NCI-H2171 treated with DMSO at 0.1 percent for 48 hours (cell line): Measurements from ENCODE around the gene HAGHL.

ENCODE experiments used
- DNase-seq: peaks from one replicate; lab custom pipeline; 2025; lab: John Stamatoyannopoulos, UW

The HAGHL gene

DNA sequence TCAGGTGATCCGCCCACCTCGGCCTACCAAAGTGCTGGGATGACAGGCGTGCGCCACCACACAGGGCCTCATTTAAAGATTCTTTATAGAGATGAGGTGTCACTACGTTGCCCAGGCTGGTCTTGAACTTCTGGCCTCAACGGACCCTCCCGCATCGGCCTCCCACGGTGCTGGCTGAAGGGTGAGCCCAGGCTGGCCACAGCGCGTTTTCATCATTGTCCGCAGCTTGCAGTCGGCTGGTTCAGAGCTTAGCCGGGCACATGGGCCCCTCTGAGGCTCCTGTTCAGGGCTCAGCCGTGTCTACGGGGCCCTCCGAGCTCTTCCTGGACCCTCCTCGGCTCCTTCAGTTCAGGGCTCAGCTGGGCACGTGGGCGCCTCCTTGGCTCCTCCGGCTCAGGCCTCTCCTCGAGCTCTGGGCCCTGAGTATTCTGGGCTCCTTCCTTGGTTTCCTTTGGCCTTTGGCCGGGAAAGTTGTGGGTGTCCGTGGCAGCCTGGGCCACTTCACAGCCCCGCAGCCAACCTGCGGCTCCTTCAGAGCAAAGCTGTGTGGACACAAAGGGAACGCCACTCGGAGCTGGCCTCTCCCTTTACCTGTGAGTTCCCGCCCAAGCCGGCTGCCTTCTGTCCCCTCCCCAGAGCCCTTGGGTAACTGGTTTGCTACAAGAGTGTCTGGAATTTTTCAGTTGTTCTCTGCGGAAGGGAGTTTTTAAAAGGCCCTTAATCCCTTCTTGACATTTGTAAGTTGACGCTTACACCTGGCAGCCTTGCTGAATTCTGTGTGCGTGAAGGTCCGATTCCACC is 32.4 kb downstream of the HAGHL start:
- DNase-seq = no peak

DNA sequence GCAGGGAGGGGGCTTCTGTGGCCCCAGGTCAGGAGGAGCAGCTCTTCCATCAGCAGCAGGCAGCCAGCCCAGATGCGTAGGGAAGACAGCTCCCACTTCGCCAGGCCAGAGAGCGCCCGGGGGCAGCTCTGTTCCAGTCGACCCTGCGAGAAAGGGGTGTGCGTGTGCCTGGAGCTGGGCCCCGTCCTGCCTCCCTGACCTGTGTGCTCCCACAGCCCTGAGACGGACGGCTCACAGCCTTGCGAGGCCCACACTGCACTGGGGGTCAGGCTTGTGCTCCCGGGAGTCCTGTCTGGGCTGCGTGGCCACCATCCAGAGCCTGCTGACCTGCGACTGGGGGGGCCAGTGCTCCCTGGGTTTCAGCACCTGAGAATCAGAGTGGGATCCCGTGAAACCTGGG is 33.2 kb downstream of the HAGHL start:
- DNase-seq = no peak

GRCh38 chr16:760545-761343 is 33.8 kb downstream of the HAGHL start, which contains the start of gene MSLN:
Gene MSLN (plus strand): TSS chr16:760734. CDS start chr16:762681, 1,947 bp downstream.
- no peak for DNase-seq

DNA sequence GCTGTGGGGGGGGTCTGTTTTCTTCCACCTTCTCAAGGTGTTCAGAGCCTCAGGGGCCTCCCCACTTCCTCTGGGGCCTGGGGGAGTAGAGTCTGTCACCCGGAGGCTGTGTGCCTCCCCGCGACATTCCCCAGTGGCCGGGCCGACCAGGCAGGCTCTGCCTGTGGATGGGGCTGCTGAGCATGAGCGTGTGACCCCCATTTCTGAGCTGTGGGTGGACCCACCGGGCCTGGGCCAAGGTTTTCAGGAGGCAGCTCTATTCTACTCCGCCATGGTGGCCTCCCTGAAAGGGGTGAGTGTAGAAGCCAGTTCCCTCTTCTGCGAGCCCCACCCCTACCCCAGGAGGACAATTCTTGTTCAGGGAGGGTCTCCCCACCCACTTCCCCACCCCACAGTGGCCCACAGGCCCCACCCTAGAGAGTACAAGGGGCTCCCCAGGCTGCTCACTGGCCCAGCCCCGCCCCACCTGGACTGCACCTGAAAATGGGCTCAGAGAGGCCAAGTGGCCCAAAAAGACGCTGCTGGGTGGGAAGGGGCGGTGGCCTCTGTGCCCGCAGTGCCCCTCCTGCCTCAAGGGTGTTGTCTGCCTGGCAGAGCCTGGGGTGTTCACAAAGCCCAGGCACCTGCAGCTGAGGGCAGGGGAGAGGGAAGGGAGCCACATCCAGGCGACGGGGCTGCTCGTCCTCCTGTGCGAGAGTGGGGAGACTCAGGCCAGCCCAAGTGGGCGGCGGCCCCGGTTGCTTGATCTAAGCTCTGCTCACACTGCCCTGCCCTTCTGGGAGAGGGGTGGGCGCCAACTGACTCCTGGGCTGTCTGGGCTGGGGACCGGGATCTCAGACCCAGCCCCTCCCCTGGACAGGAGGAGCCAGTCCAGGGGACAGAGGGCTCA is 35.0 kb downstream of the HAGHL start:
- DNase-seq = no peak

GRCh38 chr16:762595-763268 is 35.8 kb downstream of the HAGHL start:
- no peak for DNase-seq

DNA sequence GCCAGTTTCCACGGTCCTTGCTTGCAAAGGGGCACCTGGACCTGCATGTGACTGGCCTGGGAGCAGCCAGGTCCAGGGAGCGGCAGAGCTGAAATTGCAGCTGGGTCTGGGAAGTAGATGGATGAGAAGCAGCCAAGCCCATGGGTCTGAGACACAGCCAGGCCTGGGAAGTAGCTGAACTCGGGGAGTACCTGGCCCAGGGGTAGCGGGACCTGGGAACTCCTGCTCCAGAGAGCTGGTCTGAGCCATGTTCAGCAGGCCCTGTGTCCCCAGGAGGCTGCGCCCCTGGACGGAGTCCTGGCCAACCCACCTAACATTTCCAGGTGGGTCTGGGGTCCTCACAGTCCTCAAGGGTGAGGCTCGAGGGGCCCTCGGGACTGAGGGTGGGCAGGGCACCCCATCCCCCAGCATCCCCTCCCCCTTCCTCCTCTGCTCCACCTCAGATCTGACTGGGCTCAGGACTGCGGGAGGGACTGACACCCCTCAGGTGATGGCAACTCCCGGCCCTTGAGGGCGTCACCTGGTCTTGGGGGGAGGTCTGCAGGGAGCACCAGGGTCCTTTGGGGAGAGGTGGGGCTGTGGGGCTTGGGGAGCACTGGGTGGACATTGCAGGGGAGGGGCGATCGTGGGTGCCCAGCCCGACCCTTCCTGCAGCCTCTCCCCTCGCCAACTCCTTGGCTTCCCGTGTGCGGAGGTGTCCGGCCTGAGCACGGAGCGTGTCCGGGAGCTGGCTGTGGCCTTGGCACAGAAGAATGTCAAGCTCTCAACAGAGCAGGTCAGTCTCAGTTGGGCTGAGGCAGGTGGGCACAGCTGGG is 36.7 kb downstream of the HAGHL start:
- DNase-seq = no peak

GRCh38 chr16:764184-764750 is 37.4 kb downstream of the HAGHL start:
- DNase-seq = no peak

GRCh38 chr16:764848-765487 is 38.1 kb downstream of the HAGHL start:
- DNase-seq = no peak

DNA sequence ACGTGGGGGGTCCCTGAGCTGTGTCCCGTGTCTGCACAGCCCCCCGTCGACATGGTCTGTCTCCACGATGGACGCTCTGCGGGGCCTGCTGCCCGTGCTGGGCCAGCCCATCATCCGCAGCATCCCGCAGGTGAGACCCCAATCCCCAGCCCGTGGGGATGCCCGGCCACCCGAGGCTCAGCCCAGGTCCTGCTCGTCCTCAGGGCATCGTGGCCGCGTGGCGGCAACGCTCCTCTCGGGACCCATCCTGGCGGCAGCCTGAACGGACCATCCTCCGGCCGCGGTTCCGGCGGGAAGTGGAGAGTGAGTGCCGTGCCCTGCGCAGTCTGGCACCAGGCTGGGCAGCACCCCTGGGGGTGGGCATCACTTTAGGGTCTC is 38.6 kb downstream of the HAGHL start:
- DNase-seq = no peak

GRCh38 chr16:766008-766819 is 39.3 kb downstream of the HAGHL start:
- no peak for DNase-seq

DNA sequence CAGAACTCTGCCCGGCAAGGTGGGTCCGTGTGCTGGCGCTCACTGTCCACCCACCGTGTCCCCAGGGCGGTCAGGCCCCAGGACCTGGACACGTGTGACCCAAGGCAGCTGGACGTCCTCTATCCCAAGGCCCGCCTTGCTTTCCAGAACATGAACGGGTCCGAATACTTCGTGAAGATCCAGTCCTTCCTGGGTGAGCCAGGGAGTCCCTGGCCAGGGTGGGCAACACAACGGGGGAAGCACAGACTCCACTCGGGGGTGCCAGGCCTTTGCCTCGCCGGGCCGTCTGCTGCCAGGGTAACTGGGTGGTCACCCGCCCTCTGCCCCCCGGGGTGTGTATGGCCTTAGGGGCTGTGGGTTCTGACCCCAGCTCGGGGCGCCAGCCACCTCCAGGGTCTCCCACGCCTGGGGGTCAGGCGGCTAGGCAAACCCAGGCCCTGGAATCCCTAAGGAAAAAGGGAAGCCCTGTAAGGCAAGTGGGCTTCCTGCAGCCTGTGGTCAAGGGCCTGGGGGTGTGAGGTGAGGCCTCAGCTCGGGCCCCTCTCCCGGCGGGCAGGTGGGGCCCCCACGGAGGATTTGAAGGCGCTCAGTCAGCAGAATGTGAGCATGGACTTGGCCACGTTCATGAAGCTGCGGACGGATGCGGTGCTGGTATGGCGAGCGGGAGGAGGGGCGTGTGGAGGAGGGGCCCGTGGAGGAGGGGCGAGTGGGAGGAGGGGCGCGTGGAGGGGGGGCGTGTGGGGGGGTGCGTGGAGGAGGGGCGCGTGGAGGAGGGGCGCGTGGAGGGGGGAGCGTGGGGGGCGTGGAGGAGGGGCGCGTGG is 40.1 kb downstream of the HAGHL start:
- DNase-seq = no peak

- DNase-seq = no peak
Observed at GRCh38 chr16:767743-768235, 40.9 kb downstream of the HAGHL start.

- DNase-seq = no peak
Observed at GRCh38 chr16:768428-768827, 41.5 kb downstream of the HAGHL start.

DNA sequence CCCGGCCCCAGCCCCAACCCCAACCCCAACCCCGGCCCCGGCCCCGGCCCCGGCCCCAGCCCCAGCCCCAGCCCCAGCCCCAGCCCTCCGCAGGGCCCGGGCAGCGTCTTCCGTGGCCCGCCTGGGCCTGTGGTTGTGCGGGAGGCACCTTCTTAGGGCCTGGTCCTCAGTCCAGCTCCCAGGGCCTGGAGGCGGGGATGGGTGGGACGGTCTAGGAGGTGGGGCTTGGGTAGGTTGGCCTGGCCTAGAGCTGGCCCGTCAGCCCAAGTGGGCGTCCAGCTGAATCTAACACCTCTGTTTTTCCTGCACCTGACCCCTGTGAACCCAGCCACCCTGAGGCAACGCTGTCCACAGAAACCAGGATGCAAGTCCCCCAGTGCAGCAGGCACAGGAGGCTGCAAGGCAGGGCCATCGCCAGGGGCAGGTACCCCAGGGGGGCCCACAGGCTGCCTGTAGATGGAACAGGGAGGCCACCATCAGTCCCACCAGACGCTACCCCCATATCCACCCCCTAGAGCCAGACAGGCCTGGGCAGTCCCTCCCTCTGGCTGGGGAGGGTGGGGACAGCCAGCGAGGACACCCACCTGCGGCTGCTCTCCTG is 42.4 kb downstream of the HAGHL start:
- DNase-seq = no peak

DNA sequence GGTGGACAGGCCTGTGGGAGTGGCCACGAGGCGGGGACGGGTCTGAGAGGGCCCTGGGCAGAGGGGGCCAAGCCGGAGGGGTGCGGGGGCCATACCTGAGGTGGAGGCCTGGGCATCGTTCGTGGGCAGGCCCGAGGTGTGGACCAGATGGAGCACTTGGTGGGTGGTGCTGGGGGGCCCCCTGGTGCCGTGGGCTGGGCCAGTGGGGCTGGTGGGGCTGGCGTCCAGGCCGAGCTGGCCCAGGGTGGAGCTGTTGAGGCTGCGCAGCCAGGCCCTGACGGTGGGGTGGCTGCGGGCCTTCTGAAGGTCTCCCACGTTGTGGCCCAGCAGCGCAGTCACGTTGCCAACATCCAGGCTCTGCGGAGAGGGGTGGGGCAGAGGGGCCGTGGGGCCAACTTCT is 43.0 kb downstream of the HAGHL start:
- DNase-seq = no peak

GRCh38 chr16:770411-770810 is 43.5 kb downstream of the HAGHL start:
- DNase-seq = no peak

DNA sequence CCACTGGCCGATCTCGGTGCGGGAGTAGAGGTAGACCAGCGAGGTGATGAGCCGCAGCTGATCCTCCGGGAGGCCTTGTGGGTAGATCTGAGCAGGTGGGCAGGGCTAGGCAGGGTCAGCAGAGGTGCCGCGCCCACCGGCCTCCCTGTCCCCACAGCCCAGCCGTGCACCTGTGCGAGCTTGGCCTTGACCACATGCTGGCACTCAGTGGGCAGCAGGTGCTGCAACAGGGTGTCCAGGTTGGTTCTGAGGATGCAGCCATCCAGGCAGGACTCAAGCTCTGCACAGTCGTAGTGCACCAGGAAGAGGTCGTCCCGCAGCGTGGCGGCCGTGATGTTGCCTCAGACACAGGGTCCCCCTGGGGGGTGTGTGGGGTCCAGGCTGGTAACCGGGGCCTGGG is 46.1 kb downstream of the HAGHL start:
- no peak for DNase-seq
